Stimulated activated CD8-positive, alpha-beta memory T cell treated with anti-CD3 and anti-CD28 coated beads, Interleukin-15, amount 100 ng/mL, for 1 hour (primary cell): ENCODE measurements around the gene SLC12A3.

Source experiments
- DNase-seq: peaks from one replicate; pipeline ENCODE4 v3.0.0-alpha.2; 2020; ENCODE audit warnings: low read depth

Gene SLC12A3

GRCh38 chr16:56889206-56889605 is 24.2 kb downstream of the SLC12A3 start:
- DNase-seq: no peak

GRCh38 chr16:56891685-56892084 is 26.7 kb downstream of the SLC12A3 start:
- DNase-seq: no peak

- DNase-seq: no peak
Measured at GRCh38 chr16:56892705-56893104, 27.7 kb downstream of the SLC12A3 start.

- no peak for DNase-seq
Measured at GRCh38 chr16:56894331-56894917, 29.4 kb downstream of the SLC12A3 start.

GRCh38 chr16:56895813-56896212 is 30.8 kb downstream of the SLC12A3 start:
- no peak for DNase-seq

- no peak for DNase-seq
Measured at GRCh38 chr16:56896244-56896643, 31.2 kb downstream of the SLC12A3 start.

GRCh38 chr16:56897026-56897799 is 32.2 kb downstream of the SLC12A3 start:
- DNase-seq: no peak

GRCh38 chr16:56898847-56899246 is 33.8 kb downstream of the SLC12A3 start:
- DNase-seq: no peak

GRCh38 chr16:56903866-56904265 is 38.9 kb downstream of the SLC12A3 start:
- DNase-seq: no peak

- DNase-seq: no peak
Measured at GRCh38 chr16:56907401-56907800, 42.4 kb downstream of the SLC12A3 start.

- no peak for DNase-seq
Measured at GRCh38 chr16:56909527-56909979, 44.5 kb downstream of the SLC12A3 start.

GRCh38 chr16:56910112-56910511 is 45.1 kb downstream of the SLC12A3 start:
- no peak for DNase-seq

- DNase-seq: no peak
Measured at GRCh38 chr16:56910654-56911539, 45.9 kb downstream of the SLC12A3 start.

- no peak for DNase-seq
Measured at GRCh38 chr16:56911771-56912571, 47.0 kb downstream of the SLC12A3 start.

- no peak for DNase-seq
Measured at GRCh38 chr16:56912746-56913708, 48.0 kb downstream of the SLC12A3 start.

GRCh38 chr16:56914896-56915295 is 49.9 kb downstream of the SLC12A3 start:
- no peak for DNase-seq

GRCh38 chr16:56915336-56916119 is 50.5 kb downstream of the SLC12A3 start:
- DNase-seq: no peak

- no peak for DNase-seq
Measured at GRCh38 chr16:56916571-56917403, 51.8 kb downstream of the SLC12A3 start.

GRCh38 chr16:56918467-56919012 is 53.5 kb downstream of the SLC12A3 start:
- DNase-seq: no peak
